ENCODE measurements around the gene AKAP5.

Gene AKAP5

DNA sequence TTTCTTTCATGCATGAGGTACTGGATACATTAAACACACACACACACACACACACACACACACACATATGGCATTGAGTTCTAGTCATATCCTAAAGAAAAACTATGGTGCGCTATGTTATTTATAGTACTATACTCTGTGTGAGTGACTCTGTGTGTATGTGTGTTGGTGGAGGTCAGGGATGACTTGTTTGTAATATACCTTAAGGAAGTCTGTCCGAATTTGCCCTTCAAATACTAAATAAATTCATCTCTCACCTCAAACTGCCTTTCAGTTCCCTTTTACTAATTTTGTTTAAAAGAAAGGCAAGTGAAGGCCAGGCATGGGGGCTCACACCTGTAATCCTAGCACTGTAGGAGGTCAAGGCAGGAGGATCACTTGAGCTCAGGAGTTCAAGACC is 2.1 kb upstream of the AKAP5 start:
- DNase-seq: no peak

- no peak for DNase-seq
Measured at GRCh38 chr14:64463873-64464272, 1.4 kb upstream of the AKAP5 start.

GRCh38 chr14:64464651-64465050 is 648 bp upstream of the AKAP5 start:
- no peak for DNase-seq

DNA sequence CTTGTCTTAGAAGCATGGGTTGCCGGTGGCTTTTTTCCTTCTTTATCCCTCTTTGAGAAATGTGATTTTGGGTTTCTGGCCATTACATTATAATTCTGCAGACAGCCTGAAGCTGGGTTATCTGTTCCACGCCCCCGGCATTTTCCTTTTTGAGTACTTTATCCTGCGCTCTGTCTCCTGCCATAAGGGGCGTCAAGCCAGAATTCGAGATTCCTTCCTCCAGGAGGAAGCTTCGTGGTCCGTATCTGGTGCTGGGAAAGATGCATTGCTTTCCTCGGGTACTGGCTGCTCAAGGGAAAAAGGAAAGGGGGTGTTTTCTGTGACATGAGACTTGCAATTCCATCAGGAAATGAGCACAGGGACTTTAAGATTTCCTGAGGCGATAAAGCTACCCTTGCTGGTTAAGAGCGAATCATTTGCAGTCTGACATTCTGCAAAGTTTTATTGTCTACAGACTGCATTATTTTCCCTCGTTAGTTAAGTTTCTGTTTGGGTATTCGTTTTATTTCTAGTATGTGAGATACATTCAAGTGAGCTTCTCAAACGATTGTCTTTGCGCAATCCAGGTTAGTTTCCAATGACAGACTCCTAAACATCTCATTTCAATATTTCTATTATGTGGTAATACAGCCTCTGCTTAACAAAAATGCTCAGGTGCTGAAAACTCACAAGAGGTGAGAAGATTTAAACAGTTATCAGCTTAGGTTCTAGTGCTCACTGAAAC is 694 bp downstream of the AKAP5 start:
- DNase-seq: no peak

- no peak for DNase-seq
Measured at GRCh38 chr14:64467101-64467500, 1.8 kb downstream of the AKAP5 start.

DNA sequence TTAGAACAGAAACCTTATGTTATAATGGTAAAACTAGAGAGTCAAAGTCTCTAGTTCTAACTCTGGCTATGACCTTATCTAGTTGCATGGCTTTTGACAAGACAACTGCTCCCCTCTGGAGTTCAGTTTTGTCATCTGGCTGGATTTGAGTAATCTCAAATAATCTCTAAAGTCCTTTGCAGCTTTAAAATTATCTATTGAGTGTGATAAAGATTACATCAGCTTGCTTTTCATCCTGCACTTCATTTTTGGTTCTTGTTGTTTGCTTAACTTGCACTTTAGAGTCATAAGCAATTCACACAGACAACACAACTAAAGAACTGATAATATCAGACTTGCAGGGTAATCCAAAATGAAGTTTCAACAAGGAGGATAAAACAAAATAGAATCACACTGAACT is 2.3 kb downstream of the AKAP5 start:
- DNase-seq: no peak

- no peak for DNase-seq
Measured at GRCh38 chr14:64468451-64468850, 3.2 kb downstream of the AKAP5 start.

DNA sequence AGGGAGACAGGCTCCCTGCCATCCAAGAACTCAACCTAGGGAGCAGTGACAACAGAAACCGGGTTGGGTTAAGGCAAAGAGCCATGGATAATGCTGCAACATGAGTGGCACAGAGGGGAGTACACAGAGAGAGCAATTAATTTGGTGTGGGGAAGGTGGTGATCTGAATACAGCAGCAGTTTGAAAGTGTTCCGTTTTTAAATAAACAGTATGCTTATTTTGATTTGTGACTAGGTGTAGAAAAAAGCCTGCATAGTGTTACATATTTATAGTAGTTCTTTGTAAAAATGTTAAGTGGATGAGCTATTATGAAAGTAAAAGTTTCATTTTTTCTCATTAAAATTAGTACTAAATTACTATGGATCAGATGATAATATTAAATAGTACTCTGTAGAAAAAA is 8.7 kb downstream of the AKAP5 start:
- DNase-seq: no peak

GRCh38 chr14:64474698-64475097 is 9.4 kb downstream of the AKAP5 start:
- DNase-seq: no peak

DNA sequence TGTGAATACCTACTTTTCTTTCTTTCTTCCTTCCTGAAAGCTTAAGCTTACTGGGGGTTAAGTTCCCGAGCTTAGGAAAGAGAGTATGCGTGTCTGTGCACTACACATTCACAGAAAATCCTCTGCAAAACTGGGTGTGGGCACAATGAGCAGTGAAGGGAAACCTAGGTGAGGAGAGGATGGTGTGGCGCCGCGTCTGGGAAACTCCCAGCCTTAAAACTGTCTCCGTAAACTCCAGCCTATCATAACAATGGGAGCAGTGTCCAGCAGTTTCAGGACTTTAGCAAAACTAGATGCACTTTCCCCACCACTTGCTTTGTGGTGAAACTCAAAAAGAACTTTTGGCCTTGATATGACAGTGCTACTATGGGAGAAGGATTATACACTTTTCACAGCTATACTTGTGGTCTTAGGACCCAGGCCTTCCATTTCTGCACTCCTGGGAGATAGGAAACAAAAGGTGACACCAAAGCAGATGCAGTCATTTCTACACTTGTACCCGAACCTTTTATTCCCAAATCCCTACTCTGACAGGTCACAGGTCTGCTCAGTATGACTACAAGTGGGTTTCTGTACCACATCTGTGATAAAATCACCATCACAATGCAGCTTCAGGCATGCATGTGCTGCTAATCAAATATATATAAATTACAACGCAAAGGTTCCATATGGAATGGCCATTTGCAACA is 10.4 kb downstream of the AKAP5 start:
- DNase-seq: no peak

DNA sequence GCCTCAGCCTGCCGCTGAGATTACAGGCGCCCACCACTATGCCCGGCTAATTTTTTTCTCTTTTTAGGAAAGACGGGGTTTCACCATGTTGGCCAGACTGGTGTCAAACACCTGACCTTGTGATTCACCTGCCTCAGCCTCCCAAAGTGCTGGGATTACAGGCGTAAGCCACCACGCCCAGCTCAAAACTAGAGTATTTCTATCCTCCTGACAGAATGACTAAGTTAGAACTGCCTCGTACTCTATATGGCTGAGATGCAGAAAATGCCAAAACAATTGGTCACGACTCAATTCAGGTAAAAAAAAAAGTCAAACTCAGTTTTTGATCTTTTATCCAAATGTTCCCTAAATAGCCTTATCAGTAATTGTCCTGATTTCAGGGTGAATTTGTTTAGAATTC is 11.1 kb downstream of the AKAP5 start:
- no peak for DNase-seq

DNA sequence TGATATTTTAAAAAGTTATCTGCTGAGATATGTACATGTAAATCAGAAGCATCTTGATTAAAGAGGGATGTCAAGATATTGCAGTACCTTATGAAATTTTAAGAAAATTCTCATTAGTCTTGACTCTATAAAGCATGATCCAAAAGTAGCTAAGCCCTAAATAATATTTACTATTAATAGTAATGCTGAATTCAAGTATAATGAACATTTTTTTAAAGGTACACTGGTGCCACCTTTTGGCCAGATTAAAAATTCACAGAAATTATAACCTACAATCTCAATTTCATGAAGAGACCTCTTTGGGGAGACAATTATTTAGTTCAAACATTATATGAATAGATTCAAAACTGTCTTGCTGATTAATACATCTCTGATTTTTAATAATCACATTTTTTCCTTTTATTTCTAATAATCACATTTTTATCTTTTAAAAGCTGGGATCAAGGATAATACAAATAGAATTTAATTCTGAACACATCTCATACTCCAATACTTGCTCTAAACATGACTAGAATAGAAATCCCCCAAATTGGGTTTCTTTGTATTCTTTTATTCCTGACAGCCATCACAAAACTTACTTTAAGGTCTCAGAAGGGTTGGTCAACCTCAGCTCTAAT is 13.4 kb downstream of the AKAP5 start:
- DNase-seq: no peak

DNA sequence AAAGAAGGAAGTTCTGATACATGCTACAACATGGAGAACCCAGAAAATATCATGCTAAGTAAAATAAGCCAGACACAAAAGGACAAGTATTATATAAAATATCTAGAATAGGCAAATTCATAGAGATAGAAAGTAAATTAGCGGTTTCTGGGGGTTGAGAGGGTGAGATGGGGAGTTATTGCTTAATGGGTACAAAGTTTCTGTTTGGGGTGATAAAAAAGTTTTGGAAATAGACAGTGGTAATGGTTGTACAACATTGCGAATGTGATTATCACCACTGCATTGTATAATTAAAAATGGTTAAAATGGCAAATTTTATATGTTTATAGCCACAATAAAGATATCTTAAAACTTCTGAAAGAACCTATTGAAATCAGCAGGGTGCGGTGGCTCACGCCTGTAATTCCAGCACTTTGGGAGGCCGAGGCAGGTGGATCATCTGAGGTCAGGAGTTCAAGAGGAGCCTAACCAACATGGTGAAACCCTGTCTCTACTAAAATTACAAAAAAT is 23.3 kb downstream of the AKAP5 start:
- no peak for DNase-seq

DNA sequence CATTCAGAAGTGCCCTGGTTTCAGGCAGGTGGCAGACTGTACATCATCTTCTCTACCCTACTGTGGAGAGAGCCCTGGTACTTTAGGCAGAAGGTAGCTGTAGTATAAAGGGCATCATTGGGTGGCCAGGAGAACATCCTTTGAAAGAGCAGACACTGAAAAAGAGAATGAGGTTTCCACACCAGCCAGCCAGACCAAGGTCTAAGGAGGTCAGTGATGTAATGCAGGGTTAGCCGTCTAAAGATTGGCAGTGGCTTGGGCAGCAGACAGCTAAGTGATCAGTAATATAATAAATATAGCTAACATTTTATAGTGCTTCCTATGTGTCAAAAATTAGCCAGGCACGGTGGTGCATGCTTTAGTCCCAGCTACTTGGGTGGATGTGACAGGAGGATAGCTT is 26.3 kb downstream of the AKAP5 start:
- no peak for DNase-seq

DNA sequence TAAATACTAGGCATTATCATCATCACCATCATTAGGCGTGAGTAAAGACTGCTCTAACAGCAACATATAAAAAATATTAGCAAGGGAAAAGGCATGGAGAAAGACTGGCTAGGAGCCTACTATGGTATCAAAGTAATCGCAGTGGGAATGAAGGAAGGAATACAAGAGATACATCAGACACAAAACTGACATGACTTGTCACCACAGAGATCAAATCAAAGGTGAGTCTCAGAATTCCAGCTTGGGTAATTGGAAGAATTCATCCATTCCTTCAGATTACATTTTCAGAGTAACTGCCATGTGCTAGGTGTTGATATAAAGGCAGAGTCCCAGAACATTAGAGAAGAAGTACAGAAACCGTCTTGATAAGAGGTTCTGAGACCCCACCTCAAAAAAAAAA is 28.2 kb downstream of the AKAP5 start:
- no peak for DNase-seq

DNA sequence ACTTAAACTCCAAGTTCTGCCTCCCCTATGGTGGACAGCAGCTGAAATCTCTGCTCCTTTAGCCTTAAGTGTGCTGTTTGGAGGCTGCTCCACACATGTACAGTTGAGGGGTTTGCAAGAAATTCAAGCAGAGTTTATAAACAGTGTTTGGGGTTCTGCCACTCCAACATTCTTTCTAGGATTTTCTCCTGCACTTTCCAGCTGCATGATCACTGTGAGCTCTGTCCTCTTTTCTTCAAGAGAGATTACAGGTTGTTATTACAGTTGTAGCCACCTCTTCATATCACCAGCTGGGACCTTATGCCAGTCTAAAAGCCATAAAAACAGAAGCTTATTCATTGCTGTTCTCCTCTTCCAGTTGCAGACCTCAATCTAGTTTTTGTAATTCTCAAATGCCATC is 30.0 kb downstream of the AKAP5 start:
- no peak for DNase-seq

DNA sequence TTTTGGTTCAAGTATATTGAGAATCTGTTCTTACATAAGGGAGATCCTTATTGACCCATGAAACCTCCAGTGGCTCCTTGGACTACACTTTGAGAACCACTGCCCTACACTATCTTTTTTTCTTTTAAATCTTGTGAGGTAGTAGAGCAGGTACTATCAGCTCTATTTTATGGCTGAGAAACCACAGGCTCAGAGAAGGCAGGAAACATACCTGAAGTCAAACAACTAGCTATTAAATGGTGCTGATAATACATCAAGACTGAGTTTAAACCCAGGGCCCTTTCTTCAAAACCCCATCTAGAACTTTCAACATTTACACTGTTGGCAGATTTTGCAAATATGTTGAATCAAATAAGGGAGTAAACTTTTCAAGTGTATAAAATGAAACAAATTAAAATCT is 31.5 kb downstream of the AKAP5 start:
- DNase-seq: no peak

- DNase-seq: no peak
Measured at GRCh38 chr14:64500088-64500487, 34.8 kb downstream of the AKAP5 start.

DNA sequence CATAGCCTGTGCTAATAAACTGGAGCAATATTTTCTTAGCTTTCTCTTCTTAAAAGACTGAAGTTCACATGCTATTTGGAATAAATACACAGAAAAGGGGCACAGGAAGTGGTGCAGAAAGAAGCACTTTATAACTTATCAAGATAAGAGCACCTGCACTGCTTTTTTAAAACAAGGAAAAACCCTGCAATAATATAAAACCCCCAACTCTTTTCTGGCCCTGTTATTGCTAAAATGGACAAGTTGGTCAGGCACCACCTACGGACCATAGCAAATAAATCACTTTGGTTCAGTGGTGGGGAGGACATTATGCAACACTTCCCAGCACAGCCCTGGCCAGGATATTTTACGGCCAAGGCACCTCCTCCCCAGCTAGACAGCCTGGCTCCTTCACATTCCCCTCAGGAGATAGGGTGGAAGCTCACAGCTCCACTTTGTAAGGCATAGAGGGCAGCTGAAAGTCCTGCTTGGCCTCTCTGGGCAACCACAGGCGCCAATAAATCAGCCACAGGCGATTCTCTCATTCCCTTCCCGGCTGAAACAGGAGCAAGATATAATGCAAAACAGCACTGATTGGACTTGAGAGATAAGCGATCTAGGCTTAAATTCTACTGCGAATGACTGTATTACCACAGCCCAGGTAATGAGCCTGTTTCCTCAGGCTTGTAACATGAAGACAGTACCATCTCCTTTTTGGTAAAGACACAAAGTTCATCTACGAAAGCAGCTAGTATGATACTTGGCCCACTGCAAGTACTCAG is 36.3 kb downstream of the AKAP5 start:
- DNase-seq: peak in 1 of 2 experiments; percentile 28

- DNase-seq: peak; percentile 43
Measured at GRCh38 chr14:64502456-64502855, 37.2 kb downstream of the AKAP5 start.

DNA sequence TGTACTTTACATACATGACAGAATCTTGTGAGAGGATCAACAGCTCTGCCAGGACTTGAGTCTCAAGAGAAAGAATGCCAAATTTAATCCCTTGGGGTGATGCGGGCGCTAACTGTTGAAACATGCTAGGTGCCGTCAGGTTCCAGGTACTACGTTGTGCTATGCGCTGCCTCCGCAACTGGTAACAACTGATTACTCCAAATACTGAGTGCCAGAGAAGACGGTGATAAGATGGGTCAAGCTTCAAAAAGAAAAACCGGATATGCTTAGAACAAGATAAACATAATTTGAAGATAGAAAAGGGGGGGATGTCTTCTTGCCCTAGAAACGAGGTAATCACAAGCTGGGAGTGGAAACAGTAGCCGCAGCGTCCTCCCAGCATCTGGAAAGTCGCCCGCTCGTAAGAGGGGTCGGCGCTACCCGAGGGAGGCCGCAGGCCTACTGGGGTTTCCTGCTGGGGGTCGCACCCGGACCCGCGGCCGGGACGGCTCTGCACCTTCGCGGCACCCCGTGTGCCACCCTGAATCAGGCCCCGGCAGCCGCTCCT is 37.7 kb downstream of the AKAP5 start:
- DNase-seq: peak in 1 of 2 experiments; percentile 40

GRCh38 chr14:64503434-64504309 is 38.4 kb downstream of the AKAP5 start, which contains the start of gene ZBTB25:
TSS of gene ZBTB25 (minus strand) at chr14:64503838. CDS start at chr14:64490533, 13,305 bp downstream.
- peak; percentile 94 to 95 for DNase-seq

Data from activated T-cell treated with anti-CD3 and anti-CD28 coated beads, Interleukin-2, amount 50 U/mL, for 48 hours (primary cell).